ENCODE measurements around the gene PROK2. TPM values are rescaled to one million over a fixed set of nuclear protein-coding genes. Genes with fewer than 3 reads are reported as not detected.

PROK2 gene
- total and polyA plus RNA-seq, 2 experiments from 2014 or later, result not detected

GRCh38 chr3:71797455-71797854 lies 12.5 kb upstream of the PROK2 start:
- Histone ChIP-seq H3K9me3 (ENCODE audit: low read depth) (no peaks in the 10 kb centered on the region), H3K36me3 (ENCODE audit: low read depth) (no peaks in the 10 kb centered on the region), H4K20me1 (ENCODE audit: insufficient read depth) (no peaks in the 10 kb centered on the region), H3K4me2 (ENCODE audit: unreplicated experiment) (no peak overlapping the region), H3K9me2 (ENCODE audit: insufficient read depth) (no peaks in the 10 kb centered on the region), H3K79me2 (ENCODE audit: insufficient read depth) (no peaks in the 10 kb centered on the region), H3K27me3 (replicated peaks; ENCODE audit: insufficient read depth) (peaks cover 79% of the 10 kb centered on the region), H3K4me3 (no peak overlapping the region), H3K9ac (no peak overlapping the region), H3F3A (ENCODE audit: insufficient read depth) (no peaks in the 10 kb centered on the region), H3K27ac (no peak overlapping the region), H3K4me1 (ENCODE audit: insufficient read depth) (no peaks in the 10 kb centered on the region), H2AFZ (no peak overlapping the region)
- WGBS, 2 experiments (ENCODE audit: low coverage in 1 of 2, low lambda C conversion rate in 2 of 2, missing lambda C conversion rate in 2 of 2), result 71 to 72% methylated on average over 7 of the region's 7 CpGs
- in situ Hi-C loops (cut with MboI), result no loop called here
- TF ChIP-seq EZH2 (IDR thresholded peaks at IDR 0.05; ENCODE audit: insufficient read depth, poor library complexity, severe bottlenecking) (no peak), EZH2phosphoT487 (IDR thresholded peaks at IDR 0.05; ENCODE audit: insufficient read depth, low read depth) (no peak)
- no peak for DNase-seq

GRCh38 chr3:71796290-71796689 lies 11.3 kb upstream of the PROK2 start:
- Histone ChIP-seq H3K27me3 (replicated peaks; ENCODE audit: insufficient read depth) (peaks cover 76% of the 10 kb centered on the region), H3K4me3 (no peak overlapping the region), H3K9me3 (ENCODE audit: low read depth) (no peaks in the 10 kb centered on the region), H3K79me2 (ENCODE audit: insufficient read depth) (no peaks in the 10 kb centered on the region), H3F3A (ENCODE audit: insufficient read depth) (no peaks in the 10 kb centered on the region), H4K20me1 (ENCODE audit: insufficient read depth) (no peaks in the 10 kb centered on the region), H3K27ac (no peak overlapping the region), H2AFZ (no peak overlapping the region), H3K9ac (no peak overlapping the region), H3K36me3 (ENCODE audit: low read depth) (no peaks in the 10 kb centered on the region), H3K4me1 (ENCODE audit: insufficient read depth) (no peaks in the 10 kb centered on the region), H3K9me2 (ENCODE audit: insufficient read depth) (no peaks in the 10 kb centered on the region), H3K4me2 (ENCODE audit: unreplicated experiment) (no peak overlapping the region)
- no peak for TF ChIP-seq EZH2 (IDR thresholded peaks at IDR 0.05; ENCODE audit: insufficient read depth, poor library complexity, severe bottlenecking)
- TF ChIP-seq EZH2phosphoT487 (IDR thresholded peaks at IDR 0.05; ENCODE audit: insufficient read depth, low read depth), result no peak
- WGBS, 2 experiments (ENCODE audit: low coverage in 1 of 2, low lambda C conversion rate in 2 of 2, missing lambda C conversion rate in 2 of 2), result 48 to 50% methylated on average over 3 of the region's 3 CpGs
- DNase-seq, result no peak
- in situ Hi-C loops (cut with MboI), result no loop called here

- Histone ChIP-seq H3K4me1 (ENCODE audit: insufficient read depth) (no peaks in the 10 kb centered on the region), H4K20me1 (ENCODE audit: insufficient read depth) (no peaks in the 10 kb centered on the region), H3K4me3 (no peak overlapping the region), H3K79me2 (ENCODE audit: insufficient read depth) (no peaks in the 10 kb centered on the region), H3K9ac (no peak overlapping the region), H3K9me2 (ENCODE audit: insufficient read depth) (no peaks in the 10 kb centered on the region), H3K36me3 (ENCODE audit: low read depth) (no peaks in the 10 kb centered on the region), H2AFZ (no peak overlapping the region), H3K27me3 (replicated peaks; ENCODE audit: insufficient read depth) (peaks cover 61% of the 10 kb centered on the region), H3K9me3 (ENCODE audit: low read depth) (no peaks in the 10 kb centered on the region), H3K27ac (no peak overlapping the region), H3K4me2 (ENCODE audit: unreplicated experiment) (no peak overlapping the region), H3F3A (ENCODE audit: insufficient read depth) (no peaks in the 10 kb centered on the region)
- in situ Hi-C loops (cut with MboI), result no loop called here
- peak; percentile 10 for DNase-seq
- 60 to 71% methylated on average over 1 of the region's 1 CpG for WGBS, 2 experiments (ENCODE audit: low coverage in 1 of 2, low lambda C conversion rate in 2 of 2, missing lambda C conversion rate in 2 of 2)
- no peak for TF ChIP-seq EZH2phosphoT487 (IDR thresholded peaks at IDR 0.05; ENCODE audit: insufficient read depth, low read depth)
- TF ChIP-seq EZH2 (IDR thresholded peaks at IDR 0.05; ENCODE audit: insufficient read depth, poor library complexity, severe bottlenecking), result no peak
Measured at GRCh38 chr3:71791634-71792033, 6.7 kb upstream of the PROK2 start.

GRCh38 chr3:71789922-71790321 lies 5.0 kb upstream of the PROK2 start:
- WGBS, 2 experiments (ENCODE audit: low coverage in 1 of 2, low lambda C conversion rate in 2 of 2, missing lambda C conversion rate in 2 of 2), result 32 to 36% methylated on average over 1 of the region's 1 CpG
- Histone ChIP-seq H3K27ac (no peak overlapping the region), H4K20me1 (ENCODE audit: insufficient read depth) (no peaks in the 10 kb centered on the region), H3K36me3 (ENCODE audit: low read depth) (no peaks in the 10 kb centered on the region), H3K4me2 (ENCODE audit: unreplicated experiment) (no peak overlapping the region), H3F3A (ENCODE audit: insufficient read depth) (no peaks in the 10 kb centered on the region), H3K9ac (no peak overlapping the region), H3K79me2 (ENCODE audit: insufficient read depth) (no peaks in the 10 kb centered on the region), H3K27me3 (replicated peaks; ENCODE audit: insufficient read depth) (peaks cover 58% of the 10 kb centered on the region), H2AFZ (no peak overlapping the region), H3K9me3 (ENCODE audit: low read depth) (no peaks in the 10 kb centered on the region), H3K9me2 (ENCODE audit: insufficient read depth) (no peaks in the 10 kb centered on the region), H3K4me1 (ENCODE audit: insufficient read depth) (no peaks in the 10 kb centered on the region), H3K4me3 (no peak overlapping the region)
- TF ChIP-seq EZH2phosphoT487 (IDR thresholded peaks at IDR 0.05; ENCODE audit: insufficient read depth, low read depth) (no peak), EZH2 (IDR thresholded peaks at IDR 0.05; ENCODE audit: insufficient read depth, poor library complexity, severe bottlenecking) (no peak)
- DNase-seq, result no peak
- in situ Hi-C loops (cut with MboI), result no loop called here

GRCh38 chr3:71787851-71788405 lies 3.0 kb upstream of the PROK2 start:
- no peak for TF ChIP-seq EZH2phosphoT487 (IDR thresholded peaks at IDR 0.05; ENCODE audit: insufficient read depth, low read depth)
- no peak for TF ChIP-seq EZH2 (IDR thresholded peaks at IDR 0.05; ENCODE audit: insufficient read depth, poor library complexity, severe bottlenecking)
- in situ Hi-C loops (cut with MboI), result no loop called here
- no peak overlapping the region for H3K9ac ChIP-seq
- H2AFZ ChIP-seq, result no peak overlapping the region
- no peaks in the 10 kb centered on the region for H3K79me2 ChIP-seq (ENCODE audit: insufficient read depth)
- H3K4me1 ChIP-seq (ENCODE audit: insufficient read depth), result no peaks in the 10 kb centered on the region
- H3K27me3 ChIP-seq (replicated peaks; ENCODE audit: insufficient read depth), result peaks cover 60% of the 10 kb centered on the region
- no peaks in the 10 kb centered on the region for H3F3A ChIP-seq (ENCODE audit: insufficient read depth)
- H3K9me3 ChIP-seq (ENCODE audit: low read depth), result no peaks in the 10 kb centered on the region
- H4K20me1 ChIP-seq (ENCODE audit: insufficient read depth), result no peaks in the 10 kb centered on the region
- H3K27ac ChIP-seq, result no peak overlapping the region
- no peak overlapping the region for H3K4me3 ChIP-seq
- H3K36me3 ChIP-seq (ENCODE audit: low read depth), result no peaks in the 10 kb centered on the region
- WGBS, 2 experiments (ENCODE audit: low coverage in 1 of 2, low lambda C conversion rate in 2 of 2, missing lambda C conversion rate in 2 of 2), result 69 to 75% methylated on average over 7 of the region's 7 CpGs
- no peaks in the 10 kb centered on the region for H3K9me2 ChIP-seq (ENCODE audit: insufficient read depth)
- no peak for DNase-seq
- H3K4me2 ChIP-seq (ENCODE audit: unreplicated experiment), result no peak overlapping the region
